ENCODE results near the gene CLCN2. TPM values are rescaled to one million over a fixed set of nuclear protein-coding genes. Genes with fewer than 3 reads are reported as not detected.
A peak's percentile ranks its signal among the peaks of the same experiment; 100 is the strongest.

CLCN2 gene
- 1.2 and 1.8 TPM in 2 replicates for total RNA-seq (2014; rRNA removed; shearing (Covaris generic))
- polyA plus RNA-seq (2016; fragmentation: Nextera tagmentation; extraction: Ambion mirVana), result 1.3 and 1.5 TPM in 2 replicates

DNA sequence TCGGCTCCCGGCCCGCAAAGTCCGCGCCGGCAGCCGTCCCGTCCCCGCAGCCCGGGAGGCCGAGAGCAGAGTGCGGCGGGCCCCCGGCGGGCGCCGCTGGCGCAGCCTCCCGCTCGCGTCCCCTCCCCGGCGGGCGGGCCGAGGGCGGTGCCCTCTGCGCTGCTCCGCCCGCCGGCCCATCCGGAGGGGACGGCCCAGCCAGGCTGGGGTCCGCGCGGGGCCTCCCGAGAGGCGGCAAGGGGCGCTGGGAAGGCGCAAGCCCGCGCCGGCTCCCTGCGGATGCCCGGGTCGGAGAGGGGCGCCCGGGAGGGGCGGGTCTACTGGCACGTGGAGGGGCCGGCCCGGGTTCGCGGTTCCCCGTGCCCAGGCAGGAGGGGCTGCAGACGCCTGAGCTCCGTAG is at the start of gene CLCN2, which contains the start of gene POLR2H:
Gene CLCN2 (minus strand): TSS at position 74 of the 400 bp plus-strand sequence. CDS start 126 bp downstream, outside the sequence.
Gene POLR2H (plus strand): TSS at position 179 of the 400 bp plus-strand sequence. CDS start 1,783 bp downstream, outside the sequence.
- H4K20me1 ChIP-seq (ENCODE audit: insufficient read depth), result no peaks in the 10 kb centered on the region
- no peaks in the 10 kb centered on the region for H3K9me3 ChIP-seq (ENCODE audit: low read depth)
- H3K27me3 ChIP-seq (replicated peaks; ENCODE audit: insufficient read depth), result no peaks in the 10 kb centered on the region
- peaks cover 31% of the 10 kb centered on the region for H3K79me2 ChIP-seq (ENCODE audit: insufficient read depth)
- peak within 1 kb of the TSS; percentile 85 for H3K4me3 ChIP-seq
- H3K4me1 ChIP-seq (ENCODE audit: insufficient read depth), result peaks cover 19% of the 10 kb centered on the region
- H3K4me2 ChIP-seq (ENCODE audit: unreplicated experiment), result peak within 1 kb of the TSS; percentile 88
- no peaks in the 10 kb centered on the region for H3K9me2 ChIP-seq (ENCODE audit: insufficient read depth)
- H3F3A ChIP-seq (ENCODE audit: insufficient read depth), result peaks cover 11% of the 10 kb centered on the region; the same call in 1 of the 2 replicates
- H3K9ac ChIP-seq, result peak within 1 kb of the TSS; percentile 97
- in situ Hi-C loops (cut with MboI), result loop anchor here (25.0 kb wide), 1 partner anchor 426 kb away; no protein-coding TSS in a partner anchor
- peak; percentile 75 for DNase-seq
- peak within 1 kb of the TSS; percentile 98 for H3K27ac ChIP-seq
- WGBS, 2 experiments (ENCODE audit: low coverage in 1 of 2, low lambda C conversion rate in 2 of 2, missing lambda C conversion rate in 2 of 2), result 0 to 1% methylated on average over 39 to 44 of the region's 56 CpGs
- peaks cover 9% of the 10 kb centered on the region; the same call in 1 of the 2 replicates for H3K36me3 ChIP-seq (ENCODE audit: low read depth)
- H2AFZ ChIP-seq, result peak within 1 kb of the TSS; percentile 87
- TF ChIP-seq EZH2 (IDR thresholded peaks at IDR 0.05; ENCODE audit: insufficient read depth, poor library complexity, severe bottlenecking) (no peak), EZH2phosphoT487 (IDR thresholded peaks at IDR 0.05; ENCODE audit: insufficient read depth, low read depth) (no peak)

DNA sequence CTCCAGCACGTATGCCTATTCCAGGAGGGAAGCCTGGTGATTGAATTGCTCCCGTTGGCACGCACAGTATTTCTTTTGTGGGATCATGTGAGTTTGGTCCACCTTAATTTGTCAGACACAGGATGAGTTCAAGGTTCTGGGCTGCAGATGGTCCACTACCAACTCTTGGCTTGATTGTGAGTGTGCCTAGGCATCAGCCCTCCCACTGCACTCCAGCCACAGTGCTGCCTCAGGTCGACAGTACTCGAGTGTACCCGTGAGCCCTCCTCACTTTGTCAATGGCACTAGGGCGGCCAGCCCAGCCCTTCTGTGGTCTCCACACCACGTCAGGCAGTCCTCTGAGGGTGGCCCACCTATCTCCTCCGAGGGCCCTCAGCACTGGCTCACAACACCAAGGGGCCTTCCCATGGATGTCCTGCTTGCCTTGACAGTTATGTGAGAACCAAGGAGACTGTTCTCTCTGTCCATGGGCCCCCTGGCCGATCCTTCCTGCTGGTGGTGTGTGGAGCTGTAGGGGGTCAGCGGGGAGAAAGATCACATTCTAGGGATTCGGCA is 48.6 kb upstream of the CLCN2 start:
- no peaks in the 10 kb centered on the region for H3K36me3 ChIP-seq (ENCODE audit: low read depth)
- TF ChIP-seq EZH2phosphoT487 (IDR thresholded peaks at IDR 0.05; ENCODE audit: insufficient read depth, low read depth), result no peak
- TF ChIP-seq EZH2 (IDR thresholded peaks at IDR 0.05; ENCODE audit: insufficient read depth, poor library complexity, severe bottlenecking), result no peak
- no peaks in the 10 kb centered on the region for H3F3A ChIP-seq (ENCODE audit: insufficient read depth)
- DNase-seq, result no peak
- H3K4me1 ChIP-seq (ENCODE audit: insufficient read depth), result no peaks in the 10 kb centered on the region
- H3K4me3 ChIP-seq, result no peak overlapping the region
- no peak overlapping the region for H3K4me2 ChIP-seq (ENCODE audit: unreplicated experiment)
- H3K27ac ChIP-seq, result no peak overlapping the region
- H3K9ac ChIP-seq, result no peak overlapping the region
- in situ Hi-C loops (cut with MboI), result no loop called here
- H3K9me2 ChIP-seq (ENCODE audit: insufficient read depth), result no peaks in the 10 kb centered on the region
- no peak overlapping the region for H2AFZ ChIP-seq
- no peaks in the 10 kb centered on the region for H3K9me3 ChIP-seq (ENCODE audit: low read depth)
- WGBS, 2 experiments (ENCODE audit: low coverage in 1 of 2, low lambda C conversion rate in 2 of 2, missing lambda C conversion rate in 2 of 2), result 72 to 77% methylated on average over 12 of the region's 12 CpGs
- H4K20me1 ChIP-seq (ENCODE audit: insufficient read depth), result no peaks in the 10 kb centered on the region
- no peaks in the 10 kb centered on the region for H3K79me2 ChIP-seq (ENCODE audit: insufficient read depth)
- H3K27me3 ChIP-seq (replicated peaks; ENCODE audit: insufficient read depth), result no peaks in the 10 kb centered on the region

DNA sequence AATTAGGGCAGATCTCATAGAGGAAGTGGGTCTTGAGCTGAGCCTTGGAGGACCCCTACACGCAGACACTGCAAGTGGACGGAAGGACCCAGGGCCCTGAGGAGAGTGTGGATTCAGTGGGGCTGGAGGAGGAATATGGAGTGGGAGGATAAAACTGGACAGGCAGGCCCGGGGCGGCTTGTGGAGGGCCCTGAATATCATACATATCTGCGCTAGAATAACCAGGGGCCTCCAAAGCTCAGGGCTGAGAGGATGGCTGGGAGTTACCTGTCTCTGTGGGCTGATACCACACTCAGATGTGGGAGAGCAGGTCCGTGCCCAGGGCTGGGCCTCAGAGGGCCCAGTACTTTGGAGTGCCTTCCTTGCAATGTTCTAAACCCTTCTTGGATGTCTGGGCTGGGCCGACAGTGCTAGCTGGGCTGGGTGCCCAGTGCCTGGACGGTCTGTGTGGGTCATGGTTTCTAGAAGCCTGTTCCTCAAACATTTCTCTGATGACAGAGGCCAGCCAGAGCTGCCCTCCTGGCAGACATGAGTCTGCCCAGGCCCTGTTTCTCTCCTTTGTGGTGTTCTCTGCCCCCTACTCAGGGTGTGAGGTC is 48.0 kb upstream of the CLCN2 start:
- no peaks in the 10 kb centered on the region for H3K79me2 ChIP-seq (ENCODE audit: insufficient read depth)
- H3K27me3 ChIP-seq (replicated peaks; ENCODE audit: insufficient read depth), result no peaks in the 10 kb centered on the region
- H3K4me3 ChIP-seq, result no peak overlapping the region
- H4K20me1 ChIP-seq (ENCODE audit: insufficient read depth), result no peaks in the 10 kb centered on the region
- no peaks in the 10 kb centered on the region for H3K9me3 ChIP-seq (ENCODE audit: low read depth)
- no peak overlapping the region for H3K9ac ChIP-seq
- H2AFZ ChIP-seq, result no peak overlapping the region
- H3K9me2 ChIP-seq (ENCODE audit: insufficient read depth), result no peaks in the 10 kb centered on the region
- H3K36me3 ChIP-seq (ENCODE audit: low read depth), result no peaks in the 10 kb centered on the region
- H3K4me1 ChIP-seq (ENCODE audit: insufficient read depth), result no peaks in the 10 kb centered on the region
- DNase-seq, result peak; percentile 15
- H3K27ac ChIP-seq, result no peak overlapping the region
- in situ Hi-C loops (cut with MboI), result no loop called here
- 63 to 66% methylated on average over 8 of the region's 8 CpGs for WGBS, 2 experiments (ENCODE audit: low coverage in 1 of 2, low lambda C conversion rate in 2 of 2, missing lambda C conversion rate in 2 of 2)
- H3F3A ChIP-seq (ENCODE audit: insufficient read depth), result no peaks in the 10 kb centered on the region
- TF ChIP-seq EZH2 (IDR thresholded peaks at IDR 0.05; ENCODE audit: insufficient read depth, poor library complexity, severe bottlenecking) (no peak), EZH2phosphoT487 (IDR thresholded peaks at IDR 0.05; ENCODE audit: insufficient read depth, low read depth) (no peak)
- H3K4me2 ChIP-seq (ENCODE audit: unreplicated experiment), result no peak overlapping the region

DNA sequence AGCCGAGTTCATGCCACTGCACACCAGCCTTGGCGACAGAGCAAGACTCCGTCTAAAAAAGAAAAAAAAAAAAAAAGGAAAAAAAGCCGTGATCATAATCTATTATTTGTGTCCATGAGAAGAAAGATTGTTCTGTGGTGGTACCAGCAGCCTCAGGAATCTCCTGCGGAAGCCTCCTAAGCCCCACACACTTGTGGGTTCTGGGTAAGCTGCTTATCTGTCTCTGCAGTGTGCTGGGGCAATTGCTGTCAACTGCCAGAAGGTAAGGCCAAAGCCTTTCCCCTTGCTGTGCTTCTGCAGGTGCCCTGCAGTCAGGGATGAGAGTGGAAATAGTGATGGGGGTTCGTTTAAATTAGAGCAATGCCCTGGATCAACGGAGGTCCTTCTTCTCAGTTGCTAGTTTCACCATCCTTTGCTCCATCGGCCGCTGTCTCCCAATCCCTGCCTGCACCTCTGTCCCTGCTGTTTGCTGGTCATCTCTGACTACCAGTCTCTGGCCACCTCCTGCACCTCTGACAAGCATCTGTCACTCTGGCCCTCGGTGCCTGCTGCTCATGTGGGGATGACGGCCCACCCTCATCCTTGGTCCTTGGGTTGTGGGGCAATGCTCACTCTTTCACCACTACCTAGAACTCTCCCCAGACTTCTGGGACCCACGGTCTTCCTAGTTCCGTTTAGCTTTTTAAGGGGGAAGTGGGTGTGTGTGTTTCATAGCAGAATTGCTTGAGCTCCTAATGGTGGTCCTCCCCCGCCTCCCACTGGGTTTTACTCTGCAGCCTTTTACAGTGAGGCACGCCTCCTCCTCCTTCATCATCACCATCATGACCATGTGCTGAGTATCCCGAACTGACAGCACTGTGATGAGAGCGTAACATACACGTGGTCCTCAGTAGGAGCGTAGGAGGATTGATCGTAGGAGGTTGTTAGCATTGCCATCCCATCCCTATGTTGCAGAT is 43.9 kb upstream of the CLCN2 start:
- H3K27ac ChIP-seq, result no peak overlapping the region
- in situ Hi-C loops (cut with MboI), result no loop called here
- H3K9me2 ChIP-seq (ENCODE audit: insufficient read depth), result no peaks in the 10 kb centered on the region
- no peaks in the 10 kb centered on the region for H3K79me2 ChIP-seq (ENCODE audit: insufficient read depth)
- no peaks in the 10 kb centered on the region for H3K9me3 ChIP-seq (ENCODE audit: low read depth)
- H4K20me1 ChIP-seq (ENCODE audit: insufficient read depth), result no peaks in the 10 kb centered on the region
- no peaks in the 10 kb centered on the region for H3K36me3 ChIP-seq (ENCODE audit: low read depth)
- H3K4me1 ChIP-seq (ENCODE audit: insufficient read depth), result no peaks in the 10 kb centered on the region
- 77 to 79% methylated on average over 20 of the region's 20 CpGs for WGBS, 2 experiments (ENCODE audit: low coverage in 1 of 2, low lambda C conversion rate in 2 of 2, missing lambda C conversion rate in 2 of 2)
- DNase-seq, result no peak
- no peak overlapping the region for H3K4me3 ChIP-seq
- no peak for TF ChIP-seq EZH2phosphoT487 (IDR thresholded peaks at IDR 0.05; ENCODE audit: insufficient read depth, low read depth)
- no peak for TF ChIP-seq EZH2 (IDR thresholded peaks at IDR 0.05; ENCODE audit: insufficient read depth, poor library complexity, severe bottlenecking)
- H3K27me3 ChIP-seq (replicated peaks; ENCODE audit: insufficient read depth), result peaks cover 5% of the 10 kb centered on the region; the same call in 1 of the 2 replicates
- no peak overlapping the region for H3K4me2 ChIP-seq (ENCODE audit: unreplicated experiment)
- H2AFZ ChIP-seq, result no peak overlapping the region
- no peak overlapping the region for H3K9ac ChIP-seq
- no peaks in the 10 kb centered on the region for H3F3A ChIP-seq (ENCODE audit: insufficient read depth)

All from GM23248 (cell line).